Thoracic aorta (tissue), 2 donors: ENCODE data around the gene MGA. TPM values are rescaled to one million over a fixed set of nuclear protein-coding genes. Genes with fewer than 3 reads are reported as not detected.
A peak's percentile ranks its signal among the peaks of the same experiment; 100 is the strongest.
"Not testable (repeated sequence)": the region's sequence is repeated elsewhere in the genome, so short reads cannot be mapped to it uniquely, and the experiment has no call there.

Experiments used
- ATAC-seq: fragments of 150-250 bp; one replicate; pipeline ENCODE4 v1.8.0; 2017; ENCODE audit warnings: low read depth; ENCODE audit not compliant: insufficient number of reproducible peaks, low FRiP score
- DNase-seq: peaks from one replicate; pipeline ENCODE4 v3.0.0-alpha.2; 2020; ENCODE audit warnings: low spot score
- H3K27ac ChIP-seq, 2 donors: fragments of 200-600 bp; sonication (generic); 1 replicate in 1 of 2; 2 replicates in 1 of 2; pipeline ENCODE4 v1.5.1; 2016; ENCODE audit warnings: mild to moderate bottlenecking in 2 of 2, moderate library complexity in 2 of 2
- H3K27me3 ChIP-seq: fragments of 200-600 bp; sonication (generic); replicated peaks from 2 replicates; pipeline ENCODE4 v1.6.0; 2016; ENCODE audit warnings: mild to moderate bottlenecking; ENCODE audit not compliant: insufficient read depth
- H3K36me3 ChIP-seq: fragments of 200-600 bp; sonication (generic); one replicate; pipeline ENCODE4 v1.5.1; 2016
- H3K4me1 ChIP-seq, 2 donors: fragments of 200-600 bp; sonication (generic); 1 replicate in 1 of 2; 2 replicates in 1 of 2; pipeline versions ENCODE4 v1.5.1 to v1.6.0; 2016; ENCODE audit warnings: low read depth in 2 of 2, mild to moderate bottlenecking in 1 of 2; ENCODE audit not compliant: control insufficient read depth in 1 of 2
- H3K4me3 ChIP-seq: fragments of 200-600 bp; sonication (generic); 2 replicates; pipeline ENCODE4 v1.5.1; 2016; ENCODE audit warnings: mild to moderate bottlenecking
- H3K9me3 ChIP-seq: fragments of 200-600 bp; sonication (generic); 2 replicates; pipeline ENCODE4 v1.5.1; 2016
- CTCF ChIP-seq: fragments of 200-600 bp; sonication (generic); IDR thresholded peaks from one replicate; pipeline ENCODE4 v1.5.1; 2019; ENCODE audit warnings: antibody characterized with exemption
- total RNA-seq, 2 donors: library from RNA; depleted of rRNA; stranded (reverse); fragments of >200 nt; gene quantifications; one replicate each; pipeline versions ENCODE4 v1.1.0 to v1.2.3, GENCODE V29; 2016

Gene MGA
- total RNA-seq, 2 donors from 2014 or later: 32.5 to 57.2 TPM

- no peak overlapping the region for H3K4me3 ChIP-seq
- no peak overlapping the region for H3K27ac ChIP-seq
- H3K36me3 ChIP-seq: peaks cover 15% of the 10 kb centered on the region
- no peaks in the 10 kb centered on the region for H3K9me3 ChIP-seq
- no peaks in the 10 kb centered on the region for H3K4me1 ChIP-seq
- ATAC-seq (no peak), DNase-seq (no peak)
- H3K27me3 ChIP-seq: no peaks in the 10 kb centered on the region
- TF ChIP-seq CTCF: no peak
Measured at GRCh38 chr15:41735046-41735445, 74.8 kb downstream of the MGA start.

GRCh38 chr15:41735492-41735891 is 75.3 kb downstream of the MGA start:
- not testable (repeated sequence) for ATAC-seq, H3K4me1 ChIP-seq, DNase-seq, H3K9me3 ChIP-seq, H3K4me3 ChIP-seq, H3K27me3 ChIP-seq, H3K27ac ChIP-seq
- H3K36me3 ChIP-seq: peaks cover 15% of the 10 kb centered on the region

- Histone ChIP-seq H3K9me3 (no peaks in the 10 kb centered on the region), H3K27me3 (no peaks in the 10 kb centered on the region), H3K4me1 (no peaks in the 10 kb centered on the region), H3K27ac (no peak overlapping the region), H3K36me3 (peaks cover 9% of the 10 kb centered on the region), H3K4me3 (no peak overlapping the region)
- TF ChIP-seq CTCF: no peak
- DNase-seq (no peak), ATAC-seq (no peak)
Measured at GRCh38 chr15:41746802-41747201, 86.6 kb downstream of the MGA start.

GRCh38 chr15:41756198-41756597 is 96.0 kb downstream of the MGA start:
- TF ChIP-seq CTCF: no peak
- DNase-seq (no peak), ATAC-seq (no peak)
- no peak overlapping the region for H3K4me3 ChIP-seq
- no peak overlapping the region for H3K27ac ChIP-seq
- H3K9me3 ChIP-seq: no peaks in the 10 kb centered on the region
- no peaks in the 10 kb centered on the region for H3K27me3 ChIP-seq
- no peaks in the 10 kb centered on the region for H3K4me1 ChIP-seq
- no peaks in the 10 kb centered on the region for H3K36me3 ChIP-seq

GRCh38 chr15:41772720-41773331 is 112.6 kb downstream of the MGA start:
- ATAC-seq: peak; percentile 51
- no peak for DNase-seq

More at GRCh38 chr15:41772720-41773331, 112.6 kb downstream of the MGA start:
- Histone ChIP-seq H3K9me3 (no peaks in the 10 kb centered on the region), H3K27ac (peak overlapping the region; percentile 81 to 85), H3K27me3 (no peaks in the 10 kb centered on the region), H3K4me3 (no peak overlapping the region), H3K4me1 (peaks cover 28 to 40% of the 10 kb centered on the region in 2 donors), H3K36me3 (no peaks in the 10 kb centered on the region)
- TF ChIP-seq CTCF: peak; percentile 70
